Ovary (tissue), 3 donors: ENCODE data around the gene VWA2.

ENCODE experiments used
- CTCF ChIP-seq, 3 donors: fragments of 450-650 bp in 2 of 3; fragments of 200-600 bp in 1 of 3; IDR thresholded peaks; one replicate each; pipeline versions ENCODE4 v1.5.1 to v1.8.0; 2016 to 2022; ENCODE audit warnings: antibody characterized with exemption in 3 of 3, mild to moderate bottlenecking in 1 of 3
- POLR2A ChIP-seq: fragments of 450-650 bp; IDR thresholded peaks from one replicate; pipeline ENCODE4 v1.6.1; 2017; ENCODE audit warnings: antibody characterized with exemption, mild to moderate bottlenecking, moderate library complexity
- donor health status: DM: no; HTN: no; CAD: no.

GRCh38 chr10:114282526-114282925 lies 43.5 kb downstream of the VWA2 start:
- TF ChIP-seq CTCF (IDR thresholded peaks at IDR 0.05) = no peak
- TF ChIP-seq POLR2A = no peak
